GM04504 (cell line): ENCODE results near the gene SYF2.

Source experiments
- DNase-seq: peaks from one replicate; pipeline ENCODE4 v3.0.0-alpha.2; 2012; ENCODE audit warnings: low read depth

Gene SYF2

GRCh38 chr1:25184001-25184762 is 48.1 kb downstream of the SYF2 start:
- no peak for DNase-seq

GRCh38 chr1:25183126-25183980 is 48.9 kb downstream of the SYF2 start:
- DNase-seq, result no peak

DNA sequence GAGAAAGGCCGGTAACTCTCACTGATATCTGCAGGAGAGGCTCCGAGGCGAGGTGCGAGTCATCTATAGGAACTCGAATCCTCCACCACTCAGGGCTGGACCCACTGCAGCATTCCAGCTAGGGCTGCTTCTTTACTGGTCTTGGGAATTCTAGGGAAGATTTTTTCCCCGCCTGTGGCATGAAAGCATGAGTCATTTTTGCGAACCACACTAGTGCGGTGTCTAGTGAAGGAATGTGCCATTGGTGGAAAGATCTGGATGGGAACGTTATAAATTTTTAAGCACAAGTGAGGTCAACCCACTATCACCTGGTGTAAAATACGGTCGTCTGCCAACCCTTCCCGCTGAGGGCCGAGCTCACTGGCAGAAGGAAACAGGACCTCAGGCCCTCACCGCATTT is 49.7 kb downstream of the SYF2 start:
- no peak for DNase-seq

GRCh38 chr1:25180996-25181395 is 51.3 kb downstream of the SYF2 start:
- DNase-seq, result no peak

DNA sequence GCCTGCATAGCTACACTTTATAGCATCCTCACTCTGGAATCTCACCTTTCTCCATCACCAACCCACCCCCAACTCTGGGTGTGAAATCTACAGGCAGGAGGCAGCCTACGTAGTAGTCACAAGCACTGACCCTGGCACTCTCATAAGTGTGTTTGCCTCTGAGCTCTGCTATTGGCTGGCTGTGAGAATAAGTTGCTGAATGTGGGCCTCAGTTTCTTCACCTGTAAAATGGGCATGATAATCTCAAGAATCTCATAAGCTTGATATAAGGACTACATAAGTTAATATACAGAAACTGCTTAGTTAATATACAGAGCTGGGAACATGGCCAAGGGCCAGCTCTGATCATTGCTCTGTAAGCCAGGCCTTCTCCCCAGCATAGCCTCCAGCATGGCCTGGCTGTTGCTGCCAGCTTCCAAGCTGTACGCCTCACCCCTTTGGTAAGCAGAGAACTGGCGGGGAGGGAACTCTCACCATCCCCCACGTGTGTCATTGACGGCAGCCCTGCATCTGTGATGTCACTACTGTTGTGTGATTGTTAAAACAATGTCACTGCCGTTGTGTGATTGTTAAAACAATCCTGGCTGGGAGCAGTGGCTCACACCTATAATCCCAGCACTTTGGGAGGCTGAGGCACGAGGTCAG is 53.3 kb downstream of the SYF2 start:
- DNase-seq, result no peak

DNA sequence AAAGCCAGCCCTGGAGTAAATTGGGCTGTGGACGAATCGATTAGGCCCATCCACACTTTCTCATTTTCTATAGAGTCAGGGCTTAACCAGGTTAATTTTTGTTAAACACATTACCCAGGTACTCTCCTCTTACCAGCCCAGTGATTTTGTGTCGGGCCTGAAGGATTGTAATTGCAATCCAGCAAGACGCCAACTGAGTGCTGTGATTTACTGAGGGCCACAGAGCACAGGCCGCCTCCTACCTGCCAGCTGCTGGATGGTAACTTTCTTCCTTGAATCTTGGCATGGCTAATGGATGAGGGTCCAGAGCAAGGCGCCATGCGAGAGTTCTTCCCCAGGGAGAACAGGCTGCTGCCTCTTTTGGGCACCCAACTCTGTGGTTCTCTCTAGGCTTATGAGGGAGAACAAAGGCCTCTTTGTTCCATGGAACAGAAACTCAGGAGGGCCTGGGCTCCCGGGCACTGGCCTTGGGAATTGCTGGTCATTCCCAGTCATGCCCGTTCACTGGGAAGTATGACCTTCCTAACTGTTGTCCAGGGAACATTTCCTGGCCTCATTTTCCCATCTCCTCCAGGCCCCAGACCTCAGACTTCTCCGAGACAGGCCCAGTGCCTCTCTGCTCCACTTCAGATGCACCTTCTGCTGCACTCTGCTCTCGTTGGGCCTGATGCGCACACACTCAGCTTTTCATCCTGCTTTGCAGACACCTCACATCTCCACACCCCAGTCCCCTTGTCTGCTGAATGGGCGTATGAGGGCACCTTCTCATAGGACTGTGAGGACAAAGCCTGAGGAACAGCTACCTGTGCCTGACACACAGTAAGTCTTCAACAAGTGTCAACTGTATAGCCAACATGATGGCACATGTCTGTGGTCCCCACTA is 57.3 kb downstream of the SYF2 start:
- no peak for DNase-seq

DNA sequence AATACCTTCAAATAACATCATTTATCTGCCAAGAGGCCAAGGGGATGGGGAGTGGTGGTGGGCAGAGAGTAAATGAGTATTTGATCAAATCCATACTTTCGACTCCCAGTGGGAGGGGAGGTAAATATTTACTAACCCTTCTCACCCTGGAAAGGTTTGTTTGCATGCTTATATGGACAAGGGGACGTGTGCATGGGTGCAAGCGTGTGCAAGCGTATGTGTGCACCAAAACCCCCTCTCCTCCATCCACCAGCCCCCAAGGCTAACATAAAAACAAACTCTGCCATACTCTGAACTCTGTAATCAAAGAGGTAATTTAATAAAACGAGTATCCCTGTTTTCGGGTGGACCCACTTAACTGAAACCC is 58.0 kb downstream of the SYF2 start:
- DNase-seq, result no peak

- no peak for DNase-seq
Measured at GRCh38 chr1:25173809-25174340, 58.4 kb downstream of the SYF2 start.
